ENCODE results near the gene ZNF441.
"Not testable (repeated sequence)": the region's sequence is repeated elsewhere in the genome, so short reads cannot be mapped to it uniquely, and the experiment has no call there.

The ZNF441 gene

DNA sequence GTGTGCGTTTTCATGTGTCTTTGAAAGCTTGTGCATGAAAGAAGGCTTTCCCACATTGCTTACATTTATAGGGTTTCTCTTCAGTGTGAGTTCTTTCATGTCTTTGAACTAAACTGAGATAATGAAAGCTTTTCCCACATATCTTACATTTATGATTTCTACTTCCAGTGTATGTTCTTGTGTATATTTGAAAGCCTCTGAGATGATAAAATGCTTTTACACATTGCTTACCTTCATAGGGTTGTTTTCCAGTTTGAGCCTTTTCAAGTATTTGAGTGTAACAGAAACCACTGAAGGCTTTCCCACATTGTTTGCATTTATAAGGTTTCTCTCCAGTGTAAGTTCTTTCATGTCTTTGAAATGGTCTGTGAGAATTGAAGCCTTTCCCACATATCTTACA is 9.8 kb upstream of the ZNF441 start:
- Histone ChIP-seq H3K9me3 (ENCODE audit: control insufficient read depth, insufficient read depth, low read length) (peaks cover 6% of the 10 kb centered on the region), H3K36me3 (ENCODE audit: insufficient read depth, low read length) (no peaks in the 10 kb centered on the region), H3K4me1 (ENCODE audit: insufficient read depth, low read length) (no peaks in the 10 kb centered on the region), H3K9ac (ENCODE audit: low read depth, low read length) (no peak overlapping the region)

DNA sequence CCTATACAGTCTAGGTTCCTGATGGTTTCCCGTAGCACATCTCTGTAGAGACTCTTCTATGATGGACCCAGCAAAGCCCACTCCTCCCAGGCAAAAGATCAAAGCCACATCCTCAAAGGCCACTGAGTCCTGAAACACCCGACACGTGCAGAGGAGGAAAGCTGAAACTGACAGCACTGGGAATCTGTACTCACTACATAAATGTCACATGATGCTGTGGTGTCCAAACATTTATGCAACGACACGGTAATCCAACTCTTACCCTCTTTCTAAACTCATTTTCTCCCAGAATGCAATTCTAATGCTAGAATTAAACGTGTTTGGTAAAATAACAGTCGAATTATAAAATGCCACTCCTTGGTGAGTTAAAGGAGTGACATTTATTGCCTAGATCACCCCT is 7.0 kb upstream of the ZNF441 start:
- Histone ChIP-seq H3K36me3 (ENCODE audit: insufficient read depth, low read length) (no peaks in the 10 kb centered on the region), H3K9me3 (ENCODE audit: control insufficient read depth, insufficient read depth, low read length) (peaks cover 6% of the 10 kb centered on the region; the same call in 1 of the 2 replicates), H3K9ac (ENCODE audit: low read depth, low read length) (no peak overlapping the region), H3K4me1 (ENCODE audit: insufficient read depth, low read length) (no peaks in the 10 kb centered on the region)

DNA sequence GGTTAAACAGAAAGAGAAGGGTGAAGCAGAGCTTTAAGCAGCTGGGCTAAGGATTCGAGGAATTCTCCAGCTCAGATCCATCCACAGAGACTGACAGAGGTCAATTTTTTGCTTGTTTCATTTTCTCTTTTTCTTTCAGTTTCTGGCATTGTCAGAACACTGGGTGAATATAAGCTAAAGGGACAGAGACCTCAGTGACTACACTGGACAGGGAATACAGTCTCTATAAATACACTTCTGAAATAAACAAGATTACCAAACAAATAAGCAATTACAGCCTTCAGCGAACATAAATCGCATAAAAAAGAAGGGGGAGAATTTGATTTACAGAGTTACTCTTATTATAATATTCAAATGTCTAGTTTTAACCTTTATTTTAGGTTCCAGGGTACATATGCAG is 3.7 kb upstream of the ZNF441 start:
- no peak overlapping the region for H3K9ac ChIP-seq (ENCODE audit: low read depth, low read length)
- no peaks in the 10 kb centered on the region for H3K36me3 ChIP-seq (ENCODE audit: insufficient read depth, low read length)
- no peaks in the 10 kb centered on the region; the same call in 1 of the 2 replicates for H3K9me3 ChIP-seq (ENCODE audit: control insufficient read depth, insufficient read depth, low read length)
- no peaks in the 10 kb centered on the region for H3K4me1 ChIP-seq (ENCODE audit: insufficient read depth, low read length)

DNA sequence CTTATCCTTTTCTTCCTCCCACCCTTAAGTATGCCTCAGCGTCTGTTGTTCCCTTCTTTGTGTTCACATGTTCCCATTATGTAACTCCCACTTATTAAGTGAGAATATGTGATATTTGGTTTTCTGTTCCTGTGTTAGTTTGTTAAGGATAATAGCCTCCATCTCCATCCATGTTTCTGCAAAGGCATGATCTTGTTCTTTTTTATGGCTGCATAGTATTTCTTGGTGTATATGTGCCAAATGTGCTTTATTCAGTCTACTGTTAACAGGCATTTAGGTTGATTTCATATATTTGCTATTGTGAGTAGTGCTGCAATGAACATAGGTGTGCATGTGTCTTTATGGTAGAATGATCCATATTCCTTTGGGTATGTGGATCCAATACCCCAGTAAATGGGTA is 3.2 kb upstream of the ZNF441 start:
- Histone ChIP-seq H3K4me1 (ENCODE audit: insufficient read depth, low read length) (no peaks in the 10 kb centered on the region), H3K36me3 (ENCODE audit: insufficient read depth, low read length) (no peaks in the 10 kb centered on the region), H3K9me3 (ENCODE audit: control insufficient read depth, insufficient read depth, low read length) (no peaks in the 10 kb centered on the region; the same call in 1 of the 2 replicates), H3K9ac (ENCODE audit: low read depth, low read length) (no peak overlapping the region)

- H3K9ac ChIP-seq (ENCODE audit: low read depth, low read length) = peak overlapping the region; percentile 37; the same call in 1 of the 2 replicates
- no peaks in the 10 kb centered on the region for H3K4me1 ChIP-seq (ENCODE audit: insufficient read depth, low read length)
- H3K36me3 ChIP-seq (ENCODE audit: insufficient read depth, low read length) = no peaks in the 10 kb centered on the region
- H3K9me3 ChIP-seq (ENCODE audit: control insufficient read depth, insufficient read depth, low read length) = no peaks in the 10 kb centered on the region; the same call in 1 of the 2 replicates
Observed at GRCh38 chr19:11767633-11768133, 883 bp downstream of the ZNF441 start.

DNA sequence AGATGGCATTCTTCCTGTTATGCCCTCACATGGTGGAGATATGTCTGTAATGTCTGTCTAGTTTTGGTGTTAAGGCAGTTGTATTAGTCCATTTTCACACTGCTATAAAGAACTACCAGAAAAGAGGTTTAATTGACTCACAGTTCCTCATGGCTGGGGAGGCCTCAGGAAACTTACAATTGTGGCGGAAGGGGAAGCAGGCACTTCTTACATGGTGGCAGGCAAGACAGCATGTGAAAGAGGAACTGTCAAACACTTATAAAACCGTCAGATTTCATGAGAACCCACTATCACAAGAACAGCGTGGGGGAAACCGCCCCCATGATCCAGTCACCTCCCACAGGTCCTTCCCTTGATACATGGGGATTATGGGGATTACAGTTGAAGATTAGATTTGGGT is 3.2 kb downstream of the ZNF441 start:
- H3K9me3 ChIP-seq (ENCODE audit: control insufficient read depth, insufficient read depth, low read length) = no peaks in the 10 kb centered on the region; the same call in 1 of the 2 replicates

GRCh38 chr19:11771520-11771919 is 4.7 kb downstream of the ZNF441 start:
- not testable (repeated sequence) for H3K36me3 ChIP-seq (ENCODE audit: insufficient read depth, low read length); H3K9ac ChIP-seq (ENCODE audit: low read depth, low read length); H3K9me3 ChIP-seq (ENCODE audit: control insufficient read depth, insufficient read depth, low read length); H3K4me1 ChIP-seq (ENCODE audit: insufficient read depth, low read length)

More for the DNA sequence above, 3.2 kb downstream of the ZNF441 start:
- Histone ChIP-seq H3K36me3 (ENCODE audit: insufficient read depth, low read length) (no peaks in the 10 kb centered on the region), H3K9ac (ENCODE audit: low read depth, low read length) (no peak overlapping the region), H3K4me1 (ENCODE audit: insufficient read depth, low read length) (no peaks in the 10 kb centered on the region)

- H3K4me1 ChIP-seq (ENCODE audit: insufficient read depth, low read length); H3K9ac ChIP-seq (ENCODE audit: low read depth, low read length); H3K36me3 ChIP-seq (ENCODE audit: insufficient read depth, low read length); H3K9me3 ChIP-seq (ENCODE audit: control insufficient read depth, insufficient read depth, low read length): not testable (repeated sequence)
Observed at GRCh38 chr19:11776669-11777068, 9.9 kb downstream of the ZNF441 start.

GRCh38 chr19:11780431-11781020 is 13.7 kb downstream of the ZNF441 start:
- Histone ChIP-seq H3K36me3 (ENCODE audit: insufficient read depth, low read length) (no peaks in the 10 kb centered on the region; the same call in 1 of the 2 replicates), H3K9me3 (ENCODE audit: control insufficient read depth, insufficient read depth, low read length) (peaks cover 2% of the 10 kb centered on the region; the same call in 1 of the 2 replicates), H3K9ac (ENCODE audit: low read depth, low read length) (no peak overlapping the region), H3K4me1 (ENCODE audit: insufficient read depth, low read length) (no peaks in the 10 kb centered on the region)

DNA sequence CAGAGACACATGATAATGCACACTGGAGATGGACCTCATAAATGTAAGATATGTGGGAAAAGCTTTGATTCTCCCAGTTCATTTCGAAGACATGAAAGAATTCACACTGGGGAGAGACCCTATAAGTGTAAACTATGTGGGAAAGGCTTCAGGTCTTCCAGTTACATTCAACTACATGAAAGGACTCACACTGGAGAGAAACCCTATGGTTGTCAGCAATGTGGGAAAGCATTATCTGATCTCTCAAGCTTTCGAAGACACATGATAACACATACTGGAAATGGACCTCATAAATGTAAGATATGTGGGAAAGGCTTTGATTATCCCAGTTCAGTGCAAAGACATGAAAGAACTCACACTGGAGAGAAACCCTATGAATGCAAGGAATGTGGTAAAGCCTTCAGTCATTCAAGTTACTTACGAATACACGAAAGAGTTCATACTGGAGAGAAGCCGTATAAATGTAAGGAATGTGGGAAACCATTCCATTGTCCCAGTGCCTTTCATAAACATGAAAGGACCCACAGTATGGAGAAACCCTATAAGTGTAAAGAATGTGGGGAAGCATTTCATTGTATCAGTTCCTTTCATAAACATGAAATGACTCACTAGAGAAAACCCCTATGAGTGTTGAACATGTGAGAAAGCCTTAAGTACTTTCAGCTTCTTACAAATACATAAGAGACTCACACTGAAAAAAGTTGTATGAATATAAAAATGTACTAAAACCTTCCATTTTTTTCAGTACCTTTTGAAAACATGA is 14.7 kb downstream of the ZNF441 start:
- no peaks in the 10 kb centered on the region for H3K4me1 ChIP-seq (ENCODE audit: insufficient read depth, low read length)

GRCh38 chr19:11783767-11784166 is 17.0 kb downstream of the ZNF441 start:
- H3K9me3 ChIP-seq (ENCODE audit: control insufficient read depth, insufficient read depth, low read length) = peaks cover 2% of the 10 kb centered on the region; the same call in 1 of the 2 replicates
- no peaks in the 10 kb centered on the region for H3K36me3 ChIP-seq (ENCODE audit: insufficient read depth, low read length)
- no peak overlapping the region for H3K9ac ChIP-seq (ENCODE audit: low read depth, low read length)
- no peaks in the 10 kb centered on the region for H3K4me1 ChIP-seq (ENCODE audit: insufficient read depth, low read length)

More for the DNA sequence above, 14.7 kb downstream of the ZNF441 start:
- Histone ChIP-seq H3K36me3 (ENCODE audit: insufficient read depth, low read length) (no peaks in the 10 kb centered on the region; the same call in 1 of the 2 replicates), H3K9ac (ENCODE audit: low read depth, low read length) (no peak overlapping the region), H3K9me3 (ENCODE audit: control insufficient read depth, insufficient read depth, low read length) (peaks cover 2% of the 10 kb centered on the region; the same call in 1 of the 2 replicates)

- H3K36me3 ChIP-seq (ENCODE audit: insufficient read depth, low read length) = no peaks in the 10 kb centered on the region
- H3K4me1 ChIP-seq (ENCODE audit: insufficient read depth, low read length) = no peaks in the 10 kb centered on the region
- H3K9me3 ChIP-seq (ENCODE audit: control insufficient read depth, insufficient read depth, low read length) = peaks cover 2% of the 10 kb centered on the region; the same call in 1 of the 2 replicates
- no peak overlapping the region for H3K9ac ChIP-seq (ENCODE audit: low read depth, low read length)
Observed at GRCh38 chr19:11784356-11784755, 17.6 kb downstream of the ZNF441 start.

- H3K9me3 ChIP-seq (ENCODE audit: control insufficient read depth, insufficient read depth, low read length) = peaks cover 2% of the 10 kb centered on the region; the same call in 1 of the 2 replicates
- H3K4me1 ChIP-seq (ENCODE audit: insufficient read depth, low read length) = no peaks in the 10 kb centered on the region
- H3K36me3 ChIP-seq (ENCODE audit: insufficient read depth, low read length) = no peaks in the 10 kb centered on the region
- H3K9ac ChIP-seq (ENCODE audit: low read depth, low read length) = no peak overlapping the region
Observed at GRCh38 chr19:11787536-11787935, 20.7 kb downstream of the ZNF441 start.

GRCh38 chr19:11792942-11793341 is 26.1 kb downstream of the ZNF441 start:
- Histone ChIP-seq H3K9me3 (ENCODE audit: control insufficient read depth, insufficient read depth, low read length) (no peaks in the 10 kb centered on the region; the same call in 1 of the 2 replicates), H3K9ac (ENCODE audit: low read depth, low read length) (no peak overlapping the region), H3K4me1 (ENCODE audit: insufficient read depth, low read length) (no peaks in the 10 kb centered on the region), H3K36me3 (ENCODE audit: insufficient read depth, low read length) (no peaks in the 10 kb centered on the region)

DNA sequence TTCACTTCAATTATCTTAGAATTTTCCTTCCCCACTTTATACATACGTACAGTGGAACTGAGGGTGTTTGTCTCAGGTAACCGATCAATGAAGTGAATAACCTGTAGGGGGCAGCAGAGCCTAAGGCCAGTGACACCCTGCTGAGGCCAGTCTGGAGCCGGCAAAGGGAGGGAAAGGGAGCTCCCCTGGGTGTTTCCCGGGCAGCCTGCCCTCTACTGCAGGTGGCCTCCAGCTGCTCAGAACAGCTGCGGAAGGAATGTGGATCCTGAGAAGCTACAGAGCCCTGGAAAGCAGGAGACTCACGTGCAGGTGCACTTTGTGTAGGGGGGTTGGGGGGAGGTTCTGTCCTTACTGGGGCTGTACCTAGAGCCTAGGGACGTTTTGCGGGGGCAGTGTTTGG is 30.7 kb downstream of the ZNF441 start:
- no peaks in the 10 kb centered on the region for H3K9me3 ChIP-seq (ENCODE audit: control insufficient read depth, insufficient read depth, low read length)
- no peaks in the 10 kb centered on the region for H3K4me1 ChIP-seq (ENCODE audit: insufficient read depth, low read length)
- no peak overlapping the region for H3K9ac ChIP-seq (ENCODE audit: low read depth, low read length)
- no peaks in the 10 kb centered on the region for H3K36me3 ChIP-seq (ENCODE audit: insufficient read depth, low read length)

Data from ES-I3 (cell line).